ENCODE data around the gene FLNB.
A peak's percentile ranks its signal among the peaks of the same experiment; 100 is the strongest.

The FLNB gene

GRCh38 chr3:58009749-58010535 is 1.7 kb downstream of the FLNB start:
- H3K4me2 ChIP-seq (ENCODE audit: low read depth, low read length, poor library complexity, severe bottlenecking): peak overlapping the region; percentile 92
- no peak overlapping the region for H2AFZ ChIP-seq (ENCODE audit: low read length)
- H3K9me2 ChIP-seq (replicated peaks; ENCODE audit: low read depth, low read length): no peaks in the 10 kb centered on the region
- H3K9me3 ChIP-seq (ENCODE audit: insufficient read depth, low read depth, low read length): no peaks in the 10 kb centered on the region
- no peaks in the 10 kb centered on the region for H4K20me1 ChIP-seq (ENCODE audit: insufficient read depth, low read length, poor library complexity, severe bottlenecking)
- H3K27me3 ChIP-seq (ENCODE audit: insufficient read depth, low read length, poor library complexity, severe bottlenecking): no peaks in the 10 kb centered on the region
- peaks cover 44% of the 10 kb centered on the region for H3K79me2 ChIP-seq (ENCODE audit: insufficient read depth, low read length)
- peak overlapping the region; percentile 90 for H3K4me3 ChIP-seq (ENCODE audit: low read length, poor library complexity, severe bottlenecking)
- H3F3A ChIP-seq (ENCODE audit: low read depth): no peaks in the 10 kb centered on the region
- peak overlapping the region; percentile 86 for H3K9ac ChIP-seq (ENCODE audit: low read depth, low read length, poor library complexity, severe bottlenecking)
- H3K4me1 ChIP-seq (ENCODE audit: insufficient read depth, low read length, poor library complexity, severe bottlenecking): peaks cover 42% of the 10 kb centered on the region
- TF ChIP-seq EZH2phosphoT487 (IDR thresholded peaks at IDR 0.05; ENCODE audit: borderline replicate concordance) (no peak), CTCF (conservative IDR thresholded peaks at IDR 0.05; ENCODE audit: low read length) (no peak)
- H3K36me3 ChIP-seq (ENCODE audit: insufficient read depth, low read length): no peaks in the 10 kb centered on the region

- Histone ChIP-seq H4K20me1 (ENCODE audit: insufficient read depth, low read length, poor library complexity, severe bottlenecking) (no peaks in the 10 kb centered on the region), H2AFZ (ENCODE audit: low read length) (no peak overlapping the region), H3K9ac (ENCODE audit: low read depth, low read length, poor library complexity, severe bottlenecking) (peak overlapping the region; percentile 33), H3K4me1 (ENCODE audit: insufficient read depth, low read length, poor library complexity, severe bottlenecking) (peaks cover 42% of the 10 kb centered on the region), H3K36me3 (ENCODE audit: insufficient read depth, low read length) (no peaks in the 10 kb centered on the region), H3K9me2 (replicated peaks; ENCODE audit: low read depth, low read length) (no peaks in the 10 kb centered on the region), H3K9me3 (ENCODE audit: insufficient read depth, low read depth, low read length) (no peaks in the 10 kb centered on the region), H3F3A (ENCODE audit: low read depth) (no peaks in the 10 kb centered on the region), H3K27me3 (ENCODE audit: insufficient read depth, low read length, poor library complexity, severe bottlenecking) (no peaks in the 10 kb centered on the region), H3K79me2 (ENCODE audit: insufficient read depth, low read length) (peaks cover 50% of the 10 kb centered on the region), H3K4me3 (ENCODE audit: low read length, poor library complexity, severe bottlenecking) (peak overlapping the region; percentile 90), H3K4me2 (ENCODE audit: low read depth, low read length, poor library complexity, severe bottlenecking) (peak overlapping the region; percentile 92)
- TF ChIP-seq EZH2phosphoT487 (IDR thresholded peaks at IDR 0.05; ENCODE audit: borderline replicate concordance) (no peak), CTCF (conservative IDR thresholded peaks at IDR 0.05; ENCODE audit: low read length) (no peak)
Measured at GRCh38 chr3:58010562-58010961, 2.3 kb downstream of the FLNB start.

DNA sequence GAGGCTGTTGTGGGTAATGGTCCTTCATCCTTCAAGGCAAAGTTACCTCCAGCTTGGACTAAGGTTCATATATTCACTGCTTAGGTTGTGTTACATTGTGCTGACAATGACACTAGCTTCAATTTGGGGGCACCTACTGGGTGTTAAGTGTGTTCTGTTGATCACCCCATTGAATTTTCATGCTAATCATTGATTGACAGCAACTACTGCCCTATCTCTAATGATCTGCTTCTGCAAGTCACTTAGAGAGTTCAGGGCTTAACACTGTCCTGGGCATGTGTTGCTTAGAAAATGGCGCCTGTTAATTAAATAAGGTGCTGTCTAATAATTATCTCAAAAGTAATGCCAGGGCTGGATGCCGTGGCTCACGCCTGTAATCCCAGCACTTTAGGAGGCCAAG is 3.4 kb downstream of the FLNB start:
- Histone ChIP-seq H2AFZ (ENCODE audit: low read length) (no peak overlapping the region), H3K4me3 (ENCODE audit: low read length, poor library complexity, severe bottlenecking) (no peak overlapping the region), H3K4me2 (ENCODE audit: low read depth, low read length, poor library complexity, severe bottlenecking) (peak overlapping the region; percentile 92), H3K9ac (ENCODE audit: low read depth, low read length, poor library complexity, severe bottlenecking) (no peak overlapping the region), H3K36me3 (ENCODE audit: insufficient read depth, low read length) (no peaks in the 10 kb centered on the region), H3K9me3 (ENCODE audit: insufficient read depth, low read depth, low read length) (no peaks in the 10 kb centered on the region), H3F3A (ENCODE audit: low read depth) (no peaks in the 10 kb centered on the region), H3K27me3 (ENCODE audit: insufficient read depth, low read length, poor library complexity, severe bottlenecking) (no peaks in the 10 kb centered on the region), H4K20me1 (ENCODE audit: insufficient read depth, low read length, poor library complexity, severe bottlenecking) (no peaks in the 10 kb centered on the region), H3K79me2 (ENCODE audit: insufficient read depth, low read length) (peaks cover 55% of the 10 kb centered on the region), H3K4me1 (ENCODE audit: insufficient read depth, low read length, poor library complexity, severe bottlenecking) (peaks cover 42% of the 10 kb centered on the region), H3K9me2 (replicated peaks; ENCODE audit: low read depth, low read length) (no peaks in the 10 kb centered on the region)
- TF ChIP-seq EZH2phosphoT487 (IDR thresholded peaks at IDR 0.05; ENCODE audit: borderline replicate concordance) (no peak), CTCF (conservative IDR thresholded peaks at IDR 0.05; ENCODE audit: low read length) (no peak)

All from Loucy (cell line).